Cardiac muscle cell (in vitro differentiated cells and primary cell): ENCODE results near the gene UTS2R. TPM values are rescaled to one million over a fixed set of nuclear protein-coding genes. Genes with fewer than 3 reads are reported as not detected.

Experiments
- DNase-seq, 2 donors: peaks; one replicate each; pipeline versions ENCODE4 v3.0.0 to v3.0.0-alpha.2; 2010 to 2017; ENCODE audit warnings: low read depth in 1 of 2, low spot score in 1 of 2
- H3K27ac ChIP-seq: fragments of 200-600 bp; sonication (generic); 2 replicates; pipeline ENCODE4 v1.5.1; 2016
- H3K27me3 ChIP-seq: fragments of 200-600 bp; sonication (generic); 2 replicates; pipeline ENCODE4 v1.6.0; 2016; ENCODE audit warnings: control low read depth
- H3K36me3 ChIP-seq: fragments of 200-600 bp; sonication (generic); 2 replicates; pipeline ENCODE4 v1.5.1; 2016; ENCODE audit warnings: control low read depth
- H3K4me1 ChIP-seq: fragments of 200-600 bp; sonication (generic); 2 replicates; pipeline ENCODE4 v1.8.1; 2017; ENCODE audit warnings: low read depth, mild to moderate bottlenecking, mixed run types
- H3K4me3 ChIP-seq: fragments of 200-600 bp; sonication (generic); 2 replicates; pipeline ENCODE4 v1.5.1; 2016; ENCODE audit warnings: mild to moderate bottlenecking
- H3K9me3 ChIP-seq: fragments of 200-600 bp; sonication (generic); 2 replicates; pipeline ENCODE4 v1.5.1; 2017; ENCODE audit warnings: low read depth, mild to moderate bottlenecking, control low read depth
- CTCF ChIP-seq: IDR thresholded peaks from 2 replicates; pipeline ENCODE4 v1.5.1; 2012; ENCODE audit warnings: low read depth, mild to moderate bottlenecking, low read length
- polyA plus RNA-seq: library from polyadenylated mRNA; unstranded; fragments of >200 nt; fragmentation: Nextera tagmentation; extraction: Ambion mirVana; gene quantifications from 2 replicates; pipeline ENCODE4 v1.2.1, GENCODE V29; 2016
- total RNA-seq: library from RNA; depleted of rRNA; stranded (reverse); fragments of >200 nt; gene quantifications from 2 replicates; pipeline ENCODE4 v1.2.3, GENCODE V29; 2016

The UTS2R gene
- total and polyA plus RNA-seq, 2 experiments from 2014 or later, result 4.1 to 10.8 TPM

- no peaks in the 10 kb centered on the region for H3K36me3 ChIP-seq
- TF ChIP-seq CTCF, result no peak
- H3K4me1 ChIP-seq, result no peaks in the 10 kb centered on the region
- H3K27me3 ChIP-seq, result no peaks in the 10 kb centered on the region
- no peaks in the 10 kb centered on the region for H3K9me3 ChIP-seq
- H3K4me3 ChIP-seq, result no peak overlapping the region
- no peak for DNase-seq
- H3K27ac ChIP-seq, result no peak overlapping the region
These were observed 20.0 kb downstream of the UTS2R start for GRCh38 chr17:82391496-82392066.

- Histone ChIP-seq H3K27ac (no peak overlapping the region), H3K9me3 (no peaks in the 10 kb centered on the region), H3K27me3 (no peaks in the 10 kb centered on the region), H3K4me1 (no peaks in the 10 kb centered on the region), H3K4me3 (no peak overlapping the region), H3K36me3 (no peaks in the 10 kb centered on the region)
- no peak for TF ChIP-seq CTCF
- no peak for DNase-seq
These were observed 20.8 kb downstream of the UTS2R start for GRCh38 chr17:82392209-82392920.

- Histone ChIP-seq H3K4me1 (peaks cover 5% of the 10 kb centered on the region), H3K36me3 (no peaks in the 10 kb centered on the region), H3K27me3 (no peaks in the 10 kb centered on the region), H3K4me3 (no peak overlapping the region), H3K9me3 (no peaks in the 10 kb centered on the region), H3K27ac (no peak overlapping the region)
- no peak for TF ChIP-seq CTCF
- no peak for DNase-seq
These were observed 21.4 kb downstream of the UTS2R start for GRCh38 chr17:82392941-82393340.

- DNase-seq, result no peak
- Histone ChIP-seq H3K27me3 (no peaks in the 10 kb centered on the region), H3K27ac (no peak overlapping the region), H3K9me3 (no peaks in the 10 kb centered on the region), H3K4me1 (peaks cover 5% of the 10 kb centered on the region), H3K4me3 (no peak overlapping the region), H3K36me3 (no peaks in the 10 kb centered on the region)
- TF ChIP-seq CTCF, result no peak
These were observed 22.7 kb downstream of the UTS2R start for GRCh38 chr17:82394278-82394677.

GRCh38 chr17:82396601-82397435 is 25.3 kb downstream of the UTS2R start:
- H3K9me3 ChIP-seq, result no peaks in the 10 kb centered on the region
- peak; percentile 17 to 87 for DNase-seq
- H3K4me3 ChIP-seq, result no peak overlapping the region
- TF ChIP-seq CTCF, result no peak
- no peaks in the 10 kb centered on the region for H3K27me3 ChIP-seq
- H3K4me1 ChIP-seq, result peaks cover 5% of the 10 kb centered on the region
- H3K36me3 ChIP-seq, result no peaks in the 10 kb centered on the region
- no peak overlapping the region for H3K27ac ChIP-seq
